ENCODE data around the gene PDP2. TPM values are rescaled to one million over a fixed set of nuclear protein-coding genes. Genes with fewer than 3 reads are reported as not detected.

The PDP2 gene
- total RNA-seq, 1 experiment from 2014 or later: 28.4 TPM

DNA sequence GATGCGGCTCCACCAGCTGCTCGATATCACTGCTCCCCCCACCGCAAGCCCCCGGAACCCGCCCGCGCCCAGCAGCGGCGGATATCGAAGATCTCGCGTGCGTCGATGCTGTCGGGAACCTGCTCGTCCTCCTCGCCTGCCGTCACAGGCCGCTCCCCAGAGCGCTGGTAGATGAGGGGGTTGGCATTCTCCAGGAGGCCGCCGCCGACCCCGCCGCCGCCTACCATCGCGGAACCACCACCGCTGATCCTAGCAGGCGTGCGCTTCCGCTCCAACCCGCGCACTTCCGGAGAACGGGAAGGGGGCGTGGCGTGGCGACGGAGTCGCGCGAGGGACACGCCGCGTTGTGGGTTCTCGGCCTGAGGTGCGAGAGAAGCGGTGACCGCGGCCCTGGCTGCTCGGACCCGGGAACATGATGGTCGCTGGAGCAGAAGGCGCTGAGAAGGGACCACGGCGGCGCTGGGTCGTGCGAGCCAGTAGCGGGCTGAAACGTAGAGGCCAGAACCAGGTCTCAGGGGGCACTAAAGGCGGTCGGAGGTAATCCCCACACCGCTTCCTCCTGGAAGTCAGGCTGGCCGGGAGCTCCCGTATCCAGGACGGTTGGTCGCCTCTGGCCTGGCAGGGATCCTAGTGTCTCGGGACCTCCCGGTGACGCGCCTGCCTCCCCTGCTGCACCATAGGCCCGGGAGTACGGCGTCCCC is 54.0 kb downstream of the PDP2 start, which contains the start of gene CIAO2B (continued):
- TF ChIP-seq KAT7 (CRISPR knock-in tag; IDR thresholded peaks at IDR 0.05; ENCODE audit: borderline replicate concordance): 0 out of 2 replicates have a peak, but pooled peaks have one; percentile 66
- TF ChIP-seq RORB (CRISPR knock-in tag; IDR thresholded peaks at IDR 0.05): no peak
- TF ChIP-seq CBFB (CRISPR knock-in tag; IDR thresholded peaks at IDR 0.05; ENCODE audit: low read depth): 0 out of 2 replicates have a peak, but pooled peaks have one; percentile 58
- no peak; the same call in none of the 2 replicates for TF ChIP-seq MYBL2 (CRISPR knock-in tag; IDR thresholded peaks at IDR 0.05)
- TF ChIP-seq GRHL2 (CRISPR knock-in tag; IDR thresholded peaks at IDR 0.05; ENCODE audit: insufficient replicate concordance, severe bottlenecking): no peak
- no peak for TF ChIP-seq SOX15 (CRISPR knock-in tag; IDR thresholded peaks at IDR 0.05)
- TF ChIP-seq EMX1 (CRISPR knock-in tag; IDR thresholded peaks at IDR 0.05): no peak
- TF ChIP-seq PRRX2 (CRISPR knock-in tag; IDR thresholded peaks at IDR 0.05): no peak
- TF ChIP-seq ZNF396 (CRISPR knock-in tag; IDR thresholded peaks at IDR 0.05; ENCODE audit: borderline replicate concordance): no peak
- TF ChIP-seq, protein P1, sequence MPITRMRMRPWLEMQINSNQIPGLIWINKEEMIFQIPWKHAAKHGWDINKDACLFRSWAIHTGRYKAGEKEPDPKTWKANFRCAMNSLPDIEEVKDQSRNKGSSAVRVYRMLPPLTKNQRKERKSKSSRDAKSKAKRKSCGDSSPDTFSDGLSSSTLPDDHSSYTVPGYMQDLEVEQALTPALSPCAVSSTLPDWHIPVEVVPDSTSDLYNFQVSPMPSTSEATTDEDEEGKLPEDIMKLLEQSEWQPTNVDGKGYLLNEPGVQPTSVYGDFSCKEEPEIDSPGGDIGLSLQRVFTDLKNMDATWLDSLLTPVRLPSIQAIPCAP (CRISPR knock-in tag; IDR thresholded peaks at IDR 0.05): 0 out of 2 replicates have a peak, but pooled peaks have one; percentile 11
- TF ChIP-seq, protein P2, sequence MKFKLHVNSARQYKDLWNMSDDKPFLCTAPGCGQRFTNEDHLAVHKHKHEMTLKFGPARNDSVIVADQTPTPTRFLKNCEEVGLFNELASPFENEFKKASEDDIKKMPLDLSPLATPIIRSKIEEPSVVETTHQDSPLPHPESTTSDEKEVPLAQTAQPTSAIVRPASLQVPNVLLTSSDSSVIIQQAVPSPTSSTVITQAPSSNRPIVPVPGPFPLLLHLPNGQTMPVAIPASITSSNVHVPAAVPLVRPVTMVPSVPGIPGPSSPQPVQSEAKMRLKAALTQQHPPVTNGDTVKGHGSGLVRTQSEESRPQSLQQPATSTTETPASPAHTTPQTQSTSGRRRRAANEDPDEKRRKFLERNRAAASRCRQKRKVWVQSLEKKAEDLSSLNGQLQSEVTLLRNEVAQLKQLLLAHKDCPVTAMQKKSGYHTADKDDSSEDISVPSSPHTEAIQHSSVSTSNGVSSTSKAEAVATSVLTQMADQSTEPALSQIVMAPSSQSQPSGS (CRISPR knock-in tag; IDR thresholded peaks at IDR 0.05; ENCODE audit: borderline replicate concordance, low read depth): no peak
- no peak for TF ChIP-seq NR2C2 (CRISPR knock-in tag; IDR thresholded peaks at IDR 0.05)
- 0 out of 2 replicates have a peak, but pooled peaks have one; percentile 26 for TF ChIP-seq ATF1 (CRISPR knock-in tag; IDR thresholded peaks at IDR 0.05)
- no peak for TF ChIP-seq ZNF671 (CRISPR knock-in tag; IDR thresholded peaks at IDR 0.05)
- peak; percentile 54; the same call in 1 of the 2 replicates for TF ChIP-seq FOXP1 (CRISPR knock-in tag; IDR thresholded peaks at IDR 0.05; ENCODE audit: borderline replicate concordance)
- TF ChIP-seq, protein P3, sequence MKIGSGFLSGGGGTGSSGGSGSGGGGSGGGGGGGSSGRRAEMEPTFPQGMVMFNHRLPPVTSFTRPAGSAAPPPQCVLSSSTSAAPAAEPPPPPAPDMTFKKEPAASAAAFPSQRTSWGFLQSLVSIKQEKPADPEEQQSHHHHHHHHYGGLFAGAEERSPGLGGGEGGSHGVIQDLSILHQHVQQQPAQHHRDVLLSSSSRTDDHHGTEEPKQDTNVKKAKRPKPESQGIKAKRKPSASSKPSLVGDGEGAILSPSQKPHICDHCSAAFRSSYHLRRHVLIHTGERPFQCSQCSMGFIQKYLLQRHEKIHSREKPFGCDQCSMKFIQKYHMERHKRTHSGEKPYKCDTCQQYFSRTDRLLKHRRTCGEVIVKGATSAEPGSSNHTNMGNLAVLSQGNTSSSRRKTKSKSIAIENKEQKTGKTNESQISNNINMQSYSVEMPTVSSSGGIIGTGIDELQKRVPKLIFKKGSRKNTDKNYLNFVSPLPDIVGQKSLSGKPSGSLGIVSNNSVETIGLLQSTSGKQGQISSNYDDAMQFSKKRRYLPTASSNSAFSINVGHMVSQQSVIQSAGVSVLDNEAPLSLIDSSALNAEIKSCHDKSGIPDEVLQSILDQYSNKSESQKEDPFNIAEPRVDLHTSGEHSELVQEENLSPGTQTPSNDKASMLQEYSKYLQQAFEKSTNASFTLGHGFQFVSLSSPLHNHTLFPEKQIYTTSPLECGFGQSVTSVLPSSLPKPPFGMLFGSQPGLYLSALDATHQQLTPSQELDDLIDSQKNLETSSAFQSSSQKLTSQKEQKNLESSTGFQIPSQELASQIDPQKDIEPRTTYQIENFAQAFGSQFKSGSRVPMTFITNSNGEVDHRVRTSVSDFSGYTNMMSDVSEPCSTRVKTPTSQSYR (CRISPR knock-in tag; IDR thresholded peaks at IDR 0.05): no peak
- TF ChIP-seq, protein P4, sequence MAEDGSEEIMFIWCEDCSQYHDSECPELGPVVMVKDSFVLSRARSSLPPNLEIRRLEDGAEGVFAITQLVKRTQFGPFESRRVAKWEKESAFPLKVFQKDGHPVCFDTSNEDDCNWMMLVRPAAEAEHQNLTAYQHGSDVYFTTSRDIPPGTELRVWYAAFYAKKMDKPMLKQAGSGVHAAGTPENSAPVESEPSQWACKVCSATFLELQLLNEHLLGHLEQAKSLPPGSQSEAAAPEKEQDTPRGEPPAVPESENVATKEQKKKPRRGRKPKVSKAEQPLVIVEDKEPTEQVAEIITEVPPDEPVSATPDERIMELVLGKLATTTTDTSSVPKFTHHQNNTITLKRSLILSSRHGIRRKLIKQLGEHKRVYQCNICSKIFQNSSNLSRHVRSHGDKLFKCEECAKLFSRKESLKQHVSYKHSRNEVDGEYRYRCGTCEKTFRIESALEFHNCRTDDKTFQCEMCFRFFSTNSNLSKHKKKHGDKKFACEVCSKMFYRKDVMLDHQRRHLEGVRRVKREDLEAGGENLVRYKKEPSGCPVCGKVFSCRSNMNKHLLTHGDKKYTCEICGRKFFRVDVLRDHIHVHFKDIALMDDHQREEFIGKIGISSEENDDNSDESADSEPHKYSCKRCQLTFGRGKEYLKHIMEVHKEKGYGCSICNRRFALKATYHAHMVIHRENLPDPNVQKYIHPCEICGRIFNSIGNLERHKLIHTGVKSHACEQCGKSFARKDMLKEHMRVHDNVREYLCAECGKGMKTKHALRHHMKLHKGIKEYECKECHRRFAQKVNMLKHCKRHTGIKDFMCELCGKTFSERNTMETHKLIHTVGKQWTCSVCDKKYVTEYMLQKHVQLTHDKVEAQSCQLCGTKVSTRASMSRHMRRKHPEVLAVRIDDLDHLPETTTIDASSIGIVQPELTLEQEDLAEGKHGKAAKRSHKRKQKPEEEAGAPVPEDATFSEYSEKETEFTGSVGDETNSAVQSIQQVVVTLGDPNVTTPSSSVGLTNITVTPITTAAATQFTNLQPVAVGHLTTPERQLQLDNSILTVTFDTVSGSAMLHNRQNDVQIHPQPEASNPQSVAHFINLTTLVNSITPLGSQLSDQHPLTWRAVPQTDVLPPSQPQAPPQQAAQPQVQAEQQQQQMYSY (CRISPR knock-in tag; IDR thresholded peaks at IDR 0.05): no peak
- TF ChIP-seq, protein P5, sequence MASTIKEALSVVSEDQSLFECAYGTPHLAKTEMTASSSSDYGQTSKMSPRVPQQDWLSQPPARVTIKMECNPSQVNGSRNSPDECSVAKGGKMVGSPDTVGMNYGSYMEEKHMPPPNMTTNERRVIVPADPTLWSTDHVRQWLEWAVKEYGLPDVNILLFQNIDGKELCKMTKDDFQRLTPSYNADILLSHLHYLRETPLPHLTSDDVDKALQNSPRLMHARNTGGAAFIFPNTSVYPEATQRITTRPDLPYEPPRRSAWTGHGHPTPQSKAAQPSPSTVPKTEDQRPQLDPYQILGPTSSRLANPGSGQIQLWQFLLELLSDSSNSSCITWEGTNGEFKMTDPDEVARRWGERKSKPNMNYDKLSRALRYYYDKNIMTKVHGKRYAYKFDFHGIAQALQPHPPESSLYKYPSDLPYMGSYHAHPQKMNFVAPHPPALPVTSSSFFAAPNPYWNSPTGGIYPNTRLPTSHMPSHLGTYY (CRISPR knock-in tag; IDR thresholded peaks at IDR 0.05): no peak
- TF ChIP-seq, protein P6, sequence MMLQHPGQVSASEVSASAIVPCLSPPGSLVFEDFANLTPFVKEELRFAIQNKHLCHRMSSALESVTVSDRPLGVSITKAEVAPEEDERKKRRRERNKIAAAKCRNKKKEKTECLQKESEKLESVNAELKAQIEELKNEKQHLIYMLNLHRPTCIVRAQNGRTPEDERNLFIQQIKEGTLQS (CRISPR knock-in tag; conservative IDR thresholded peaks at IDR 0.05): no peak
- TF ChIP-seq, protein P7, sequence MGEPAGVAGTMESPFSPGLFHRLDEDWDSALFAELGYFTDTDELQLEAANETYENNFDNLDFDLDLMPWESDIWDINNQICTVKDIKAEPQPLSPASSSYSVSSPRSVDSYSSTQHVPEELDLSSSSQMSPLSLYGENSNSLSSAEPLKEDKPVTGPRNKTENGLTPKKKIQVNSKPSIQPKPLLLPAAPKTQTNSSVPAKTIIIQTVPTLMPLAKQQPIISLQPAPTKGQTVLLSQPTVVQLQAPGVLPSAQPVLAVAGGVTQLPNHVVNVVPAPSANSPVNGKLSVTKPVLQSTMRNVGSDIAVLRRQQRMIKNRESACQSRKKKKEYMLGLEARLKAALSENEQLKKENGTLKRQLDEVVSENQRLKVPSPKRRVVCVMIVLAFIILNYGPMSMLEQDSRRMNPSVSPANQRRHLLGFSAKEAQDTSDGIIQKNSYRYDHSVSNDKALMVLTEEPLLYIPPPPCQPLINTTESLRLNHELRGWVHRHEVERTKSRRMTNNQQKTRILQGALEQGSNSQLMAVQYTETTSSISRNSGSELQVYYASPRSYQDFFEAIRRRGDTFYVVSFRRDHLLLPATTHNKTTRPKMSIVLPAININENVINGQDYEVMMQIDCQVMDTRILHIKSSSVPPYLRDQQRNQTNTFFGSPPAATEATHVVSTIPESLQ (CRISPR knock-in tag; IDR thresholded peaks at IDR 0.05): no peak
- TF ChIP-seq, protein P8, sequence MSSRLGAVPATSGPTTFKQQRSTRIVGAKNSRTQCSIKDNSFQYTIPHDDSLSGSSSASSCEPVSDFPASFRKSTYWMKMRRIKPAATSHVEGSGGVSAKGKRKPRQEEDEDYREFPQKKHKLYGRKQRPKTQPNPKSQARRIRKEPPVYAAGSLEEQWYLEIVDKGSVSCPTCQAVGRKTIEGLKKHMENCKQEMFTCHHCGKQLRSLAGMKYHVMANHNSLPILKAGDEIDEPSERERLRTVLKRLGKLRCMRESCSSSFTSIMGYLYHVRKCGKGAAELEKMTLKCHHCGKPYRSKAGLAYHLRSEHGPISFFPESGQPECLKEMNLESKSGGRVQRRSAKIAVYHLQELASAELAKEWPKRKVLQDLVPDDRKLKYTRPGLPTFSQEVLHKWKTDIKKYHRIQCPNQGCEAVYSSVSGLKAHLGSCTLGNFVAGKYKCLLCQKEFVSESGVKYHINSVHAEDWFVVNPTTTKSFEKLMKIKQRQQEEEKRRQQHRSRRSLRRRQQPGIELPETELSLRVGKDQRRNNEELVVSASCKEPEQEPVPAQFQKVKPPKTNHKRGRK (CRISPR knock-in tag; IDR thresholded peaks at IDR 0.05; ENCODE audit: borderline replicate concordance): no peak
- TF ChIP-seq, protein P9, sequence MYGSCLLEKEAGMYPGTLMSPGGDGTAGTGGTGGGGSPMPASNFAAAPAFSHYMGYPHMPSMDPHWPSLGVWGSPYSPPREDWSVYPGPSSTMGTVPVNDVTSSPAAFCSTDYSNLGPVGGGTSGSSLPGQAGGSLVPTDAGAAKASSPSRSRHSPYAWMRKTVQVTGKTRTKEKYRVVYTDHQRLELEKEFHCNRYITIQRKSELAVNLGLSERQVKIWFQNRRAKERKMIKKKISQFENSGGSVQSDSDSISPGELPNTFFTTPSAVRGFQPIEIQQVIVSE (CRISPR knock-in tag; IDR thresholded peaks at IDR 0.05; ENCODE audit: borderline replicate concordance): no peak
- no peak for TF ChIP-seq JUN (CRISPR knock-in tag; IDR thresholded peaks at IDR 0.05)
- no peak for TF ChIP-seq ZNF219 (CRISPR knock-in tag; IDR thresholded peaks at IDR 0.05; ENCODE audit: borderline replicate concordance)

Data from WTC11 (cell line).